ENCODE data around the gene ZNF568. TPM values are rescaled to one million over a fixed set of nuclear protein-coding genes. Genes with fewer than 3 reads are reported as not detected.

The ZNF568 gene
- total and polyA plus RNA-seq, 4 donors = 26.6 to 40.5 (median 28.2) TPM

GRCh38 chr19:36987091-36987490 is 71.0 kb downstream of the ZNF568 start:
- Histone ChIP-seq H3K27ac (ENCODE audit: low read depth, low read length) (peak overlapping the region; percentile 69), H3K9me3 (ENCODE audit: control insufficient read depth, insufficient read depth, low read length) (no peaks in the 10 kb centered on the region)
- WGBS (ENCODE audit: insufficient coverage) = 77% methylated on average over 3 of the region's 3 CpGs

GRCh38 chr19:36997152-36997842 is 81.2 kb downstream of the ZNF568 start:
- H3K27ac ChIP-seq (ENCODE audit: low read depth, low read length) = no peak overlapping the region
- WGBS (ENCODE audit: insufficient coverage) = 100% methylated on average over 5 of the region's 8 CpGs
- no peak overlapping the region for H3K4me3 ChIP-seq (ENCODE audit: low read depth, low read length)
- H3K4me1 ChIP-seq (ENCODE audit: control insufficient read depth, insufficient read depth, low read length) = no peaks in the 10 kb centered on the region
- peaks cover 3% of the 10 kb centered on the region for H3K9me3 ChIP-seq (ENCODE audit: control insufficient read depth, insufficient read depth, low read length)
- H3K36me3 ChIP-seq (ENCODE audit: control insufficient read depth, insufficient read depth, low read length) = peaks cover 21% of the 10 kb centered on the region
- no peak for DNase-seq (ENCODE audit: low read depth in 4 of 6, low spot score in 6 of 6)
- no peaks in the 10 kb centered on the region for H3K27me3 ChIP-seq (ENCODE audit: control insufficient read depth, insufficient read depth, low read length)

More at GRCh38 chr19:36987091-36987490, 71.0 kb downstream of the ZNF568 start:
- peak in 1 of 6 donors; percentile 7 for DNase-seq (ENCODE audit: low read depth in 4 of 6, low spot score in 6 of 6)
- Histone ChIP-seq H3K27me3 (ENCODE audit: control insufficient read depth, insufficient read depth, low read length) (no peaks in the 10 kb centered on the region), H3K36me3 (ENCODE audit: control insufficient read depth, insufficient read depth, low read length) (no peaks in the 10 kb centered on the region), H3K4me1 (ENCODE audit: control insufficient read depth, insufficient read depth, low read length) (no peaks in the 10 kb centered on the region), H3K4me3 (ENCODE audit: low read depth, low read length) (no peak overlapping the region)

GRCh38 chr19:36997843-36998235 is 81.7 kb downstream of the ZNF568 start:
- H3K9me3 ChIP-seq (ENCODE audit: control insufficient read depth, insufficient read depth, low read length) = peaks cover 3% of the 10 kb centered on the region
- H3K36me3 ChIP-seq (ENCODE audit: control insufficient read depth, insufficient read depth, low read length) = peaks cover 21% of the 10 kb centered on the region
- no peaks in the 10 kb centered on the region for H3K27me3 ChIP-seq (ENCODE audit: control insufficient read depth, insufficient read depth, low read length)
- WGBS (ENCODE audit: insufficient coverage) = 93% methylated on average over 3 of the region's 7 CpGs
- H3K4me3 ChIP-seq (ENCODE audit: low read depth, low read length) = no peak overlapping the region
- no peak overlapping the region for H3K27ac ChIP-seq (ENCODE audit: low read depth, low read length)
- H3K4me1 ChIP-seq (ENCODE audit: control insufficient read depth, insufficient read depth, low read length) = no peaks in the 10 kb centered on the region
- no peak for DNase-seq (ENCODE audit: low read depth in 4 of 6, low spot score in 6 of 6)

GRCh38 chr19:36999313-36999712 is 83.2 kb downstream of the ZNF568 start:
- Histone ChIP-seq H3K36me3 (ENCODE audit: control insufficient read depth, insufficient read depth, low read length) (peaks cover 21% of the 10 kb centered on the region), H3K27ac (ENCODE audit: low read depth, low read length) (no peak overlapping the region), H3K9me3 (ENCODE audit: control insufficient read depth, insufficient read depth, low read length) (no peaks in the 10 kb centered on the region), H3K4me3 (ENCODE audit: low read depth, low read length) (no peak overlapping the region), H3K4me1 (ENCODE audit: control insufficient read depth, insufficient read depth, low read length) (no peaks in the 10 kb centered on the region), H3K27me3 (ENCODE audit: control insufficient read depth, insufficient read depth, low read length) (no peaks in the 10 kb centered on the region)
- DNase-seq (ENCODE audit: low read depth in 4 of 6, low spot score in 6 of 6) = no peak
- no CpG with 5 or more reads among the region's 2 CpGs for WGBS (ENCODE audit: insufficient coverage)

GRCh38 chr19:37007587-37008220 is 91.6 kb downstream of the ZNF568 start:
- H3K4me1 ChIP-seq (ENCODE audit: control insufficient read depth, insufficient read depth, low read length) = peaks cover 7% of the 10 kb centered on the region
- 23% methylated on average over 43 of the region's 48 CpGs for WGBS (ENCODE audit: insufficient coverage)
- no peaks in the 10 kb centered on the region for H3K36me3 ChIP-seq (ENCODE audit: control insufficient read depth, insufficient read depth, low read length)
- no peak overlapping the region for H3K27ac ChIP-seq (ENCODE audit: low read depth, low read length)
- DNase-seq (ENCODE audit: low read depth in 4 of 6, low spot score in 6 of 6) = peak in 5 of 6 donors; percentile 5 to 55 (median 12)
- no peaks in the 10 kb centered on the region for H3K27me3 ChIP-seq (ENCODE audit: control insufficient read depth, insufficient read depth, low read length)
- peaks cover 19% of the 10 kb centered on the region for H3K9me3 ChIP-seq (ENCODE audit: control insufficient read depth, insufficient read depth, low read length)
- H3K4me3 ChIP-seq (ENCODE audit: low read depth, low read length) = peak overlapping the region; percentile 38

- no peak overlapping the region for H3K4me3 ChIP-seq (ENCODE audit: low read depth, low read length)
- DNase-seq (ENCODE audit: low read depth in 4 of 6, low spot score in 6 of 6) = no peak
- H3K9me3 ChIP-seq (ENCODE audit: control insufficient read depth, insufficient read depth, low read length) = peaks cover 20% of the 10 kb centered on the region
- no peaks in the 10 kb centered on the region for H3K27me3 ChIP-seq (ENCODE audit: control insufficient read depth, insufficient read depth, low read length)
- H3K4me1 ChIP-seq (ENCODE audit: control insufficient read depth, insufficient read depth, low read length) = peaks cover 7% of the 10 kb centered on the region
- no peak overlapping the region for H3K27ac ChIP-seq (ENCODE audit: low read depth, low read length)
- 94% methylated on average over 28 of the region's 28 CpGs for WGBS (ENCODE audit: insufficient coverage)
- H3K36me3 ChIP-seq (ENCODE audit: control insufficient read depth, insufficient read depth, low read length) = no peaks in the 10 kb centered on the region
Measured at GRCh38 chr19:37009871-37010270, 93.7 kb downstream of the ZNF568 start.

GRCh38 chr19:37012093-37012745 is 96.1 kb downstream of the ZNF568 start:
- peaks cover 27% of the 10 kb centered on the region for H3K9me3 ChIP-seq (ENCODE audit: control insufficient read depth, insufficient read depth, low read length)
- no peak for DNase-seq (ENCODE audit: low read depth in 4 of 6, low spot score in 6 of 6)
- H3K36me3 ChIP-seq (ENCODE audit: control insufficient read depth, insufficient read depth, low read length) = no peaks in the 10 kb centered on the region
- peaks cover 7% of the 10 kb centered on the region for H3K4me1 ChIP-seq (ENCODE audit: control insufficient read depth, insufficient read depth, low read length)
- no peaks in the 10 kb centered on the region for H3K27me3 ChIP-seq (ENCODE audit: control insufficient read depth, insufficient read depth, low read length)
- H3K4me3 ChIP-seq (ENCODE audit: low read depth, low read length) = no peak overlapping the region
- H3K27ac ChIP-seq (ENCODE audit: low read depth, low read length) = no peak overlapping the region
- 94% methylated on average over 38 of the region's 41 CpGs for WGBS (ENCODE audit: insufficient coverage)

- H3K4me3 ChIP-seq (ENCODE audit: low read depth, low read length) = no peak overlapping the region
- H3K27ac ChIP-seq (ENCODE audit: low read depth, low read length) = no peak overlapping the region
- H3K4me1 ChIP-seq (ENCODE audit: control insufficient read depth, insufficient read depth, low read length) = no peaks in the 10 kb centered on the region
- DNase-seq (ENCODE audit: low read depth in 4 of 6, low spot score in 6 of 6) = no peak
- H3K27me3 ChIP-seq (ENCODE audit: control insufficient read depth, insufficient read depth, low read length) = no peaks in the 10 kb centered on the region
- H3K9me3 ChIP-seq (ENCODE audit: control insufficient read depth, insufficient read depth, low read length) = peaks cover 25% of the 10 kb centered on the region
- WGBS (ENCODE audit: insufficient coverage) = 96% methylated on average over 23 of the region's 23 CpGs
- H3K36me3 ChIP-seq (ENCODE audit: control insufficient read depth, insufficient read depth, low read length) = no peaks in the 10 kb centered on the region
Measured at GRCh38 chr19:37014456-37014855, 98.3 kb downstream of the ZNF568 start.

GRCh38 chr19:37045140-37045539 is 129.0 kb downstream of the ZNF568 start:
- no peaks in the 10 kb centered on the region for H3K4me1 ChIP-seq (ENCODE audit: control insufficient read depth, insufficient read depth, low read length)
- DNase-seq (ENCODE audit: low read depth in 4 of 6, low spot score in 6 of 6) = no peak
- H3K27ac ChIP-seq (ENCODE audit: low read depth, low read length) = no peak overlapping the region
- no peaks in the 10 kb centered on the region for H3K36me3 ChIP-seq (ENCODE audit: control insufficient read depth, insufficient read depth, low read length)
- no peaks in the 10 kb centered on the region for H3K27me3 ChIP-seq (ENCODE audit: control insufficient read depth, insufficient read depth, low read length)
- 25% methylated on average over 1 of the region's 1 CpG for WGBS (ENCODE audit: insufficient coverage)
- peaks cover 2% of the 10 kb centered on the region for H3K9me3 ChIP-seq (ENCODE audit: control insufficient read depth, insufficient read depth, low read length)
- no peak overlapping the region for H3K4me3 ChIP-seq (ENCODE audit: low read depth, low read length)

Measured in spinal cord (tissue), 10 donors.